ENCODE results near the gene EDEM2. TPM values are rescaled to one million over a fixed set of nuclear protein-coding genes. Genes with fewer than 3 reads are reported as not detected.
"Not testable (repeated sequence)": the region's sequence is repeated elsewhere in the genome, so short reads cannot be mapped to it uniquely, and the experiment has no call there.

Gene EDEM2
- total RNA-seq, 2 donors from 2014 or later: 27.1 to 30.0 TPM

DNA sequence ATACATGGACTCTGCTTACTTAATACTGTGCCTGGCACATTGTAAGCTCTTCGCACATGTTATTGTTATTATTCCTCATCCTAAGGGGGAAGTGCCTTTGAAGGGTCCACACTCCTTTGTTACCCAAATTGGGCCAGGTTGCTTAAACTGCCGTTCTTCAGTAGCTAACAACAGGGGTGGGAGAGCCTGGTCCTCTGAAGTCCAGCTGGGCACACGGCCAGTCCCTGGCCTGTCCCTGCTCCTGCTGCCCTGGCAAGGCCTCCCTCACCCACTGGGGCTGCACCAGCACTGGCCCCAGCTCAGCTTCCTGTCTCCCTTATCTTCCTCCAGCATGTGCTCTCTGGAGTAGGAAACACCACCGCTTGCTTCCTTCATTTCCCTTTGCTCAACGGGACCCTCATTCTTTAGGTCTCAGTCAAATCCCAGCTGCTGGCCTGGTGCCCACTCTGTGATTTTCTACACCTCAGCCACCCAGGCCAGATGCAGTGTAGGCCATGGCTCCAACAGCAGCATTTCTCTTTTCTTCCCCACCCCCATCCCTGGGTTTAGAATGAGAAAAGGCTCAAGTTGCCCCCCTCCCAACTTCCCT lies 19.2 kb upstream of the EDEM2 start:
- WGBS: 66% methylated on average over 5 of the region's 5 CpGs
- intact Hi-C loops (cut with DNase I): no loop called here
- Histone ChIP-seq H3K27me3 (replicated peaks; ENCODE audit: insufficient read depth) (no peaks in the 10 kb centered on the region), H3K4me1 (replicated peaks) (no peaks in the 10 kb centered on the region), H3K36me3 (no peaks in the 10 kb centered on the region), H3K27ac (no peak overlapping the region), H3K9me3 (no peaks in the 10 kb centered on the region), H3K4me3 (no peak overlapping the region)
- DNase-seq (ENCODE audit: low spot score): no peak
- no peak for TF ChIP-seq CTCF (IDR thresholded peaks at IDR 0.05)
- no peak for TF ChIP-seq POLR2AphosphoS5 (IDR thresholded peaks at IDR 0.05)
- no peak for TF ChIP-seq POLR2A (IDR thresholded peaks at IDR 0.05)

DNA sequence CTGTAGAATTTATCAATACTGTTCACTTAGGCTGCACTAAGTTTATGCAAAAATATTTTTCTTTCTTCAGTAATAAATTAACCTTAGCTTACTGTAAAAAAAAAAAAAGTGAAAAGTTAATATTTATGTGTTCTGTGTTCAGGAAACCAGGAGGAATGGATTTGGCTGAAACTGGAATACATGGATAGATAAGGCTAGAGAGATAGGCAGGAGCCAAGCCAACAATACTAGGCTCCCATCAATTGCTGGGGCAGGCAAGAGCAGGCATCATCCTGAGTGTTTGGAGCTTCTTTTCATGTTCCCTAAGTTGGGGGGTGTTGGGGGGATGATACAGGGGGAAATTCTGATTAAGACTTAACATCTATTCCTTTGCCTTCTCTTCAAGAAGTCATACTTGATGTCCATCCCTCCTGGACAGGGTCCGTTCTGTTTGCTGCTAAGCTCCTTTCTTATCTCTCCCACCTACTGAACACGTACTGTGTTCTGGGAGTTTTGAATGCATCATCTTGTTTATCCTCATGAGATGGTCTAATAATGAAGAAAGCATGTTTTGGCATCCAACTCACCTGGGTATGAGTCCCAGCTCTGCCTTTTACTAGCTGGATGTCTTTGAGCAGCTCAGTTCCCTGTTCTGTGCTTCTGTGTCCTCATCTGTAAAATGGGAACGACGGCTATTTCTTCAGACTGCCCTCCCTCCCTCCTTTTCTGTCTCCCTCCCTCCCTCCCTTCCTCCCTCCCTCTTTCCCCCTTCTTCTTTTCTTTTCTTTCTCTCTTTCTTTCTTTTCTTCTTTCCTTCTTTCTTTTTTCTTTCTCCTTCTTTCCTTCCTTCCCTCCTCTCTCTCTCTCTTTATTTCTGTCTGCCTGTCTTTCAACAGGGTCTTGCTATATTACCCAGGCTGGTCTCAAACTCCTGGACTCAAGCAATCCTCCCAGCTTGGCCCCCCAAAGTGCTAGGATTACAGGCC lies 18.4 kb upstream of the EDEM2 start:
- no peak for DNase-seq (ENCODE audit: low spot score)
- Histone ChIP-seq H3K36me3 (no peaks in the 10 kb centered on the region), H3K4me1 (replicated peaks) (no peaks in the 10 kb centered on the region), H3K27me3 (replicated peaks; ENCODE audit: insufficient read depth) (no peaks in the 10 kb centered on the region), H3K4me3 (no peak overlapping the region), H3K9me3 (no peaks in the 10 kb centered on the region), H3K27ac (no peak overlapping the region)
- intact Hi-C loops (cut with DNase I): no loop called here
- no peak for TF ChIP-seq CTCF (IDR thresholded peaks at IDR 0.05)
- TF ChIP-seq POLR2A (IDR thresholded peaks at IDR 0.05): no peak
- no peak for TF ChIP-seq POLR2AphosphoS5 (IDR thresholded peaks at IDR 0.05)
- 72% methylated on average over 4 of the region's 4 CpGs for WGBS

GRCh38 chr20:35164531-35164930 lies 17.4 kb upstream of the EDEM2 start:
- H3K4me3 ChIP-seq; DNase-seq (ENCODE audit: low spot score); H3K27me3 ChIP-seq (replicated peaks; ENCODE audit: insufficient read depth); H3K27ac ChIP-seq; intact Hi-C loops (cut with DNase I); H3K9me3 ChIP-seq; H3K36me3 ChIP-seq; H3K4me1 ChIP-seq (replicated peaks): not testable (repeated sequence)

GRCh38 chr20:35160341-35160740 lies 13.2 kb upstream of the EDEM2 start:
- DNase-seq (ENCODE audit: low spot score); H3K4me3 ChIP-seq; H3K27me3 ChIP-seq (replicated peaks; ENCODE audit: insufficient read depth); H3K9me3 ChIP-seq; H3K27ac ChIP-seq; H3K4me1 ChIP-seq (replicated peaks); intact Hi-C loops (cut with DNase I); H3K36me3 ChIP-seq: not testable (repeated sequence)
- 92% methylated on average over 5 of the region's 5 CpGs for WGBS

- Histone ChIP-seq H3K4me1 (replicated peaks) (no peaks in the 10 kb centered on the region), H3K27me3 (replicated peaks; ENCODE audit: insufficient read depth) (no peaks in the 10 kb centered on the region), H3K4me3 (no peak overlapping the region), H3K9me3 (no peaks in the 10 kb centered on the region), H3K36me3 (no peaks in the 10 kb centered on the region), H3K27ac (no peak overlapping the region)
- TF ChIP-seq CTCF (IDR thresholded peaks at IDR 0.05): no peak
- no peak for TF ChIP-seq POLR2A (IDR thresholded peaks at IDR 0.05)
- no peak for TF ChIP-seq POLR2AphosphoS5 (IDR thresholded peaks at IDR 0.05)
- DNase-seq (ENCODE audit: low spot score): no peak
- intact Hi-C loops (cut with DNase I): no loop called here
- WGBS: 86% methylated on average over 6 of the region's 6 CpGs
These were observed 9.8 kb upstream of the EDEM2 start for GRCh38 chr20:35156978-35157377.

DNA sequence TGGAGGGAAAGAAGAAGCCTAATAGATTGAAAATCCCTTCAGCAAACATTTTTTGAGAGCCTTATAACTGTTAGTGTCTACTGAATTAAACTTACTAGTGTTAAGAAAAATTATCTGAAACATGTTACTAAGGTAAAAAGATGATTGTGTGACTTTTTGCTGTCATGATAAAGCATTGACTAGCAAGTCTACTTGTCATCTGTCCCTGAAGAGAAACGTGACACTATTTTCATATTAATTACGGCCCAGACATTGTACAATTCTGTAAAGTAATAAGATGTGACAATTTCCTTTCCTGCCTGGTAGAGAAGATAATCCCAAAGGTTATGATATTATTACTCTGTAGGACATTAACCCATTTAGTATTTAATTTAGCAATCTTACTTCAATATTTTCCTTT lies 8.8 kb upstream of the EDEM2 start:
- no peak for TF ChIP-seq POLR2AphosphoS5 (IDR thresholded peaks at IDR 0.05)
- Histone ChIP-seq H3K4me1 (replicated peaks) (no peaks in the 10 kb centered on the region), H3K27me3 (replicated peaks; ENCODE audit: insufficient read depth) (no peaks in the 10 kb centered on the region), H3K36me3 (no peaks in the 10 kb centered on the region), H3K4me3 (no peak overlapping the region), H3K27ac (no peak overlapping the region), H3K9me3 (no peaks in the 10 kb centered on the region)
- WGBS: 81% methylated on average over 2 of the region's 2 CpGs
- intact Hi-C loops (cut with DNase I): no loop called here
- DNase-seq (ENCODE audit: low spot score): no peak

Measured in prostate gland (tissue), 2 donors.